ENCODE measurements around the gene RRP12.

- TF ChIP-seq ZNF274 (IDR thresholded peaks at IDR 0.05; ENCODE audit: low read depth, low read length) (no peak), YY1 (IDR thresholded peaks at IDR 0.05; ENCODE audit: insufficient read depth, insufficient read length) (no peak), SUZ12 (IDR thresholded peaks at IDR 0.05; ENCODE audit: extremely low read depth, insufficient read depth, insufficient read length) (no peak)
Measured at GRCh38 chr10:97407211-97407951, 6.2 kb upstream of the RRP12 start.

Measured in NT2/D1 (cell line).